ENCODE results near the gene C10orf62.

DNA sequence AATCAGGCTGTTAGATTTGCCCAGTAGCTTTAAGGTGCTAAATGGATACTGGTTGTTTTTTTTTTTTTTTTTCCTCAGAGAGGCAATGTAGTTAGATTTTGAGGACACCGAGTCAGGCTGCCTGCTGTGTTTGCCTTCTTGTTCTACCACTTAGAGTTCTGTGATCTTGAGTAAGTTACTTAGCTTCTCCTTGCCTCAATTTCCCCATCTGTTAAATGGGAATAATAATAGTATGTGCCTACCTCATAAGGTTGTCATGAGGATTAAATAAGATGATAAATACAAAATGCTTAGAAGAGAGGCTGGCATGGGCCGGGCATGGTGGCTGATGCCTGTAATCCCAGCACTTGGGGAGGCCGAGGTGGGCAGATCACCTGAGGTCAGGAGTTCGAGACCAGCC, 29.2 kb downstream of the C10orf62 start:
- TF ChIP-seq POLR2A (IDR thresholded peaks at IDR 0.05; ENCODE audit: low read depth, low read length): no peak
- TF ChIP-seq, protein P1, sequence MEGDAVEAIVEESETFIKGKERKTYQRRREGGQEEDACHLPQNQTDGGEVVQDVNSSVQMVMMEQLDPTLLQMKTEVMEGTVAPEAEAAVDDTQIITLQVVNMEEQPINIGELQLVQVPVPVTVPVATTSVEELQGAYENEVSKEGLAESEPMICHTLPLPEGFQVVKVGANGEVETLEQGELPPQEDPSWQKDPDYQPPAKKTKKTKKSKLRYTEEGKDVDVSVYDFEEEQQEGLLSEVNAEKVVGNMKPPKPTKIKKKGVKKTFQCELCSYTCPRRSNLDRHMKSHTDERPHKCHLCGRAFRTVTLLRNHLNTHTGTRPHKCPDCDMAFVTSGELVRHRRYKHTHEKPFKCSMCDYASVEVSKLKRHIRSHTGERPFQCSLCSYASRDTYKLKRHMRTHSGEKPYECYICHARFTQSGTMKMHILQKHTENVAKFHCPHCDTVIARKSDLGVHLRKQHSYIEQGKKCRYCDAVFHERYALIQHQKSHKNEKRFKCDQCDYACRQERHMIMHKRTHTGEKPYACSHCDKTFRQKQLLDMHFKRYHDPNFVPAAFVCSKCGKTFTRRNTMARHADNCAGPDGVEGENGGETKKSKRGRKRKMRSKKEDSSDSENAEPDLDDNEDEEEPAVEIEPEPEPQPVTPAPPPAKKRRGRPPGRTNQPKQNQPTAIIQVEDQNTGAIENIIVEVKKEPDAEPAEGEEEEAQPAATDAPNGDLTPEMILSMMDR (IDR thresholded peaks at IDR 0.05 in 2 of 3, conservative IDR thresholded peaks at IDR 0.05 in 1 of 3; ENCODE audit: control insufficient read depth in 2 of 3, extremely low read depth in 1 of 3, insufficient read depth in 1 of 3, low read depth in 3 of 3, low read length in 3 of 3): no peak
- TF ChIP-seq DPF2 (IDR thresholded peaks at IDR 0.05): no peak
- TF ChIP-seq, protein P2, sequence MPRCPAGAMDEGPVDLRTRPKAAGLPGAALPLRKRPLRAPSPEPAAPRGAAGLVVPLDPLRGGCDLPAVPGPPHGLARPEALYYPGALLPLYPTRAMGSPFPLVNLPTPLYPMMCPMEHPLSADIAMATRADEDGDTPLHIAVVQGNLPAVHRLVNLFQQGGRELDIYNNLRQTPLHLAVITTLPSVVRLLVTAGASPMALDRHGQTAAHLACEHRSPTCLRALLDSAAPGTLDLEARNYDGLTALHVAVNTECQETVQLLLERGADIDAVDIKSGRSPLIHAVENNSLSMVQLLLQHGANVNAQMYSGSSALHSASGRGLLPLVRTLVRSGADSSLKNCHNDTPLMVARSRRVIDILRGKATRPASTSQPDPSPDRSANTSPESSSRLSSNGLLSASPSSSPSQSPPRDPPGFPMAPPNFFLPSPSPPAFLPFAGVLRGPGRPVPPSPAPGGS (IDR thresholded peaks at IDR 0.05; ENCODE audit: borderline replicate concordance, insufficient read depth, low read depth, low read length, poor library complexity, severe bottlenecking): no peak
- TF ChIP-seq, protein P3, sequence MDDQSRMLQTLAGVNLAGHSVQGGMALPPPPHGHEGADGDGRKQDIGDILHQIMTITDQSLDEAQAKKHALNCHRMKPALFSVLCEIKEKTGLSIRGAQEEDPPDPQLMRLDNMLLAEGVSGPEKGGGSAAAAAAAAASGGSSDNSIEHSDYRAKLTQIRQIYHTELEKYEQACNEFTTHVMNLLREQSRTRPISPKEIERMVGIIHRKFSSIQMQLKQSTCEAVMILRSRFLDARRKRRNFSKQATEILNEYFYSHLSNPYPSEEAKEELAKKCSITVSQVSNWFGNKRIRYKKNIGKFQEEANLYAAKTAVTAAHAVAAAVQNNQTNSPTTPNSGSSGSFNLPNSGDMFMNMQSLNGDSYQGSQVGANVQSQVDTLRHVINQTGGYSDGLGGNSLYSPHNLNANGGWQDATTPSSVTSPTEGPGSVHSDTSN (IDR thresholded peaks at IDR 0.05; ENCODE audit: insufficient replicate concordance, low read depth, low read length): no peak
- TF ChIP-seq, protein P4, sequence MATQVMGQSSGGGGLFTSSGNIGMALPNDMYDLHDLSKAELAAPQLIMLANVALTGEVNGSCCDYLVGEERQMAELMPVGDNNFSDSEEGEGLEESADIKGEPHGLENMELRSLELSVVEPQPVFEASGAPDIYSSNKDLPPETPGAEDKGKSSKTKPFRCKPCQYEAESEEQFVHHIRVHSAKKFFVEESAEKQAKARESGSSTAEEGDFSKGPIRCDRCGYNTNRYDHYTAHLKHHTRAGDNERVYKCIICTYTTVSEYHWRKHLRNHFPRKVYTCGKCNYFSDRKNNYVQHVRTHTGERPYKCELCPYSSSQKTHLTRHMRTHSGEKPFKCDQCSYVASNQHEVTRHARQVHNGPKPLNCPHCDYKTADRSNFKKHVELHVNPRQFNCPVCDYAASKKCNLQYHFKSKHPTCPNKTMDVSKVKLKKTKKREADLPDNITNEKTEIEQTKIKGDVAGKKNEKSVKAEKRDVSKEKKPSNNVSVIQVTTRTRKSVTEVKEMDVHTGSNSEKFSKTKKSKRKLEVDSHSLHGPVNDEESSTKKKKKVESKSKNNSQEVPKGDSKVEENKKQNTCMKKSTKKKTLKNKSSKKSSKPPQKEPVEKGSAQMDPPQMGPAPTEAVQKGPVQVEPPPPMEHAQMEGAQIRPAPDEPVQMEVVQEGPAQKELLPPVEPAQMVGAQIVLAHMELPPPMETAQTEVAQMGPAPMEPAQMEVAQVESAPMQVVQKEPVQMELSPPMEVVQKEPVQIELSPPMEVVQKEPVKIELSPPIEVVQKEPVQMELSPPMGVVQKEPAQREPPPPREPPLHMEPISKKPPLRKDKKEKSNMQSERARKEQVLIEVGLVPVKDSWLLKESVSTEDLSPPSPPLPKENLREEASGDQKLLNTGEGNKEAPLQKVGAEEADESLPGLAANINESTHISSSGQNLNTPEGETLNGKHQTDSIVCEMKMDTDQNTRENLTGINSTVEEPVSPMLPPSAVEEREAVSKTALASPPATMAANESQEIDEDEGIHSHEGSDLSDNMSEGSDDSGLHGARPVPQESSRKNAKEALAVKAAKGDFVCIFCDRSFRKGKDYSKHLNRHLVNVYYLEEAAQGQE (IDR thresholded peaks at IDR 0.05; ENCODE audit: low read depth, low read length): no peak
- TF ChIP-seq RAD21 (IDR thresholded peaks at IDR 0.05; ENCODE audit: insufficient read depth, low read depth, low read length): no peak
